Skin of body (tissue), 2 donors: ENCODE results near the gene MRPL32. TPM values are rescaled to one million over a fixed set of nuclear protein-coding genes. Genes with fewer than 3 reads are reported as not detected.

Experiments
- DNase-seq: peaks from one replicate; lab custom pipeline; 2025; lab: John Stamatoyannopoulos, UW
- total RNA-seq: library from RNA; depleted of rRNA; stranded (reverse); fragments of >200 nt; gene quantifications from one replicate; pipeline ENCODE4 v1.2.3, GENCODE V29; 2014

The MRPL32 gene
- total RNA-seq, 1 donor from 2014 or later, result 41.7 TPM

- no peak for DNase-seq
These were observed 33.0 kb downstream of the MRPL32 start for GRCh38 chr7:42964849-42965805.

- no peak for DNase-seq
These were observed 35.2 kb downstream of the MRPL32 start for GRCh38 chr7:42967391-42967790.

GRCh38 chr7:42972699-42973500 lies 40.7 kb downstream of the MRPL32 start:
- DNase-seq, result peak; percentile 98

GRCh38 chr7:42976371-42976770 lies 44.2 kb downstream of the MRPL32 start:
- no peak for DNase-seq

- DNase-seq, result no peak
These were observed 46.3 kb downstream of the MRPL32 start for GRCh38 chr7:42978496-42978895.

GRCh38 chr7:42980084-42980483 lies 47.9 kb downstream of the MRPL32 start:
- DNase-seq, result no peak

- DNase-seq, result no peak
These were observed 48.3 kb downstream of the MRPL32 start for GRCh38 chr7:42980514-42980913.

- peak; percentile 70 for DNase-seq
These were observed 49.4 kb downstream of the MRPL32 start for GRCh38 chr7:42981601-42982000.

- no peak for DNase-seq
These were observed 50.5 kb downstream of the MRPL32 start for GRCh38 chr7:42982604-42983115.

- no peak for DNase-seq
These were observed 52.0 kb downstream of the MRPL32 start for GRCh38 chr7:42984137-42984536.

- DNase-seq, result no peak
These were observed 54.0 kb downstream of the MRPL32 start for GRCh38 chr7:42986213-42986612.

GRCh38 chr7:42986781-42987248 lies 54.6 kb downstream of the MRPL32 start:
- no peak for DNase-seq

Other genes starting within 250 kb of the MRPL32 start
- 2.9 TPM for gene C7orf25, start 20.3 kb upstream of the MRPL32 start, total RNA-seq
- 31.1 TPM for gene PSMA2, start 202 bp upstream of the MRPL32 start, total RNA-seq
- 1.8 TPM for gene HECW1, start 180.3 kb downstream of the MRPL32 start, total RNA-seq